HEK293T (cell line): ENCODE measurements around the gene ME1.

Source experiments
- ARNT ChIP-seq: fragments of 450-650 bp; IDR thresholded peaks from 2 replicates; pipeline ENCODE4 v1.6.1; 2017; ENCODE audit warnings: mild to moderate bottlenecking
- FOXA1 ChIP-seq: fragments of 450-650 bp; IDR thresholded peaks from 2 replicates; pipeline ENCODE4 v1.6.1; 2016; ENCODE audit warnings: mild to moderate bottlenecking
- SP1 ChIP-seq: fragments of 450-650 bp; IDR thresholded peaks from 2 replicates; pipeline ENCODE4 v1.6.1; 2017
- SUZ12 ChIP-seq: fragments of 450-650 bp; IDR thresholded peaks from 2 replicates; pipeline ENCODE4 v1.6.1; 2016; ENCODE audit warnings: mild to moderate bottlenecking
- TARDBP ChIP-seq: fragments of 450-650 bp; IDR thresholded peaks from 2 replicates; pipeline ENCODE4 v1.6.1; 2016

- no peak for TF ChIP-seq SP1
- no peak for TF ChIP-seq SUZ12
- no peak for TF ChIP-seq TARDBP
- TF ChIP-seq ARNT, result no peak
- TF ChIP-seq FOXA1, result no peak
Observed at GRCh38 chr6:83443516-83443915, 12.7 kb upstream of the ME1 start.
